PFSK-1 (cell line): ENCODE data around the gene SYCP2.

Experiments used
- FOXP2 ChIP-seq: optimal IDR thresholded peaks from 2 replicates; pipeline ENCODE3; 2011; ENCODE audit warnings: borderline replicate concordance, control low read depth, inconsistent platforms; ENCODE audit not compliant: insufficient read depth; ENCODE audit errors: extremely low read length, extremely low read depth
- POLR2AphosphoS5 ChIP-seq: IDR thresholded peaks from 2 replicates; pipeline ENCODE4 v1.6.1; 2012; ENCODE audit warnings: low read depth, mild to moderate bottlenecking, control low read depth, low read length, moderate library complexity
- REST ChIP-seq, 2 experiments: IDR thresholded peaks; 2 replicates each; pipeline versions ENCODE4 v1.6.1 to v1.8.0; 2011 to 2012; ENCODE audit warnings: low read depth in 2 of 2, low read length in 2 of 2, control low read depth in 1 of 2, inconsistent platforms in 1 of 2, mild to moderate bottlenecking in 1 of 2, moderate library complexity in 1 of 2; ENCODE audit not compliant: insufficient read depth in 1 of 2
- SIN3A ChIP-seq: IDR thresholded peaks from 2 replicates; pipeline ENCODE4 v1.6.1; 2012; ENCODE audit warnings: mild to moderate bottlenecking, low read length, moderate library complexity, borderline replicate concordance; ENCODE audit not compliant: insufficient read depth
- TAF1 ChIP-seq: IDR thresholded peaks from 2 replicates; pipeline ENCODE4 v1.6.1; 2012; ENCODE audit warnings: low read length, control low read depth, borderline replicate concordance; ENCODE audit not compliant: insufficient read depth

GRCh38 chr20:59972037-59972801 lies 38.8 kb upstream of the SYCP2 start:
- TF ChIP-seq POLR2AphosphoS5: no peak
- TF ChIP-seq SIN3A: no peak
- no peak for TF ChIP-seq TAF1
- no peak for TF ChIP-seq REST (IDR thresholded peaks at IDR 0.05; ENCODE audit: insufficient read depth in 1 of 2, low read depth in 2 of 2, low read length in 2 of 2)
- no peak for TF ChIP-seq FOXP2
